Testis (tissue), 2 donors: ENCODE results near the gene CHST3.

Source experiments
- CTCF ChIP-seq, 3 experiments: fragments of 450-650 bp in 2 of 3; fragments of 200-600 bp in 1 of 3; sonication (generic) in 1 of 3; IDR thresholded peaks; one replicate each; pipeline ENCODE4 v1.5.1; 2016 to 2019; ENCODE audit warnings: antibody characterized with exemption in 3 of 3, mild to moderate bottlenecking in 2 of 3, moderate library complexity in 1 of 3
- POLR2A ChIP-seq: fragments of 450-650 bp; IDR thresholded peaks from one replicate; pipeline ENCODE4 v1.6.1; 2017; ENCODE audit warnings: antibody characterized with exemption, mild to moderate bottlenecking, moderate library complexity

DNA sequence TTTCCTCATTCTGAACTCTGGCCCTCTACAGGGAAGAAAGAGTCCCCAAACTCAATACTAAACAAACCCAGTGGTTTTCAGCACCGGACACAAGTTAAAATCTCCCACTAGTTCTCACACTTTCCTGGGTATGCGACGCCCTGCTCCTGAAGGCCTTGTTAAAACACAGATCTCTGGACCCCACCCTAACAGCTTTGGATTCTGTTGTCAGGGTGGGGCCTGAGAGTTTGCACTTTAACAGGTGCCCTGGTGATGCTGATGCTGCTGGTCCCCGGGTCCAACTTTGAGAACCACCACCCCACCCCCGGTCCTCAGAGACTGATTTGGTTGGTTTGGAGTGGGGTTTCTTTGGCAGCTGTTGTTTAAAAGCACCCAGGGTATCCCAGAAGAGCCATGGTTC is 61.6 kb downstream of the CHST3 start:
- TF ChIP-seq CTCF (IDR thresholded peaks at IDR 0.05) (no peak), POLR2A (no peak)
